HEK293 (cell line): Measurements from ENCODE around the gene ADAMTS12.

ENCODE experiments used
- ATF2 ChIP-seq: fragments of 450-650 bp; formaldehyde crosslinking; IDR thresholded peaks from 2 replicates; pipeline ENCODE4 v1.5.1; 2016; ENCODE audit warnings: missing biosample characterization, missing genetic modification characterization, low read depth
- CTCF ChIP-seq: fragments of 450-650 bp; formaldehyde crosslinking; IDR thresholded peaks from 2 replicates; pipeline ENCODE4 v1.5.1; 2016; ENCODE audit warnings: missing biosample characterization, missing genetic modification characterization
- TRIM28 ChIP-seq: IDR thresholded peaks from 2 replicates; pipeline ENCODE4 v1.6.1; 2011; ENCODE audit warnings: low read length, control low read depth, borderline replicate concordance
- ZBTB11 ChIP-seq: fragments of 450-650 bp; formaldehyde crosslinking; conservative IDR thresholded peaks from 2 replicates; pipeline ENCODE4 v1.5.1; 2016; ENCODE audit warnings: low read depth, missing biosample characterization, missing genetic modification characterization
- ZBTB8A ChIP-seq: fragments of 450-650 bp; formaldehyde crosslinking; IDR thresholded peaks from 2 replicates; pipeline ENCODE4 v1.5.1; 2016; ENCODE audit warnings: missing biosample characterization, missing genetic modification characterization
- ZNF274 ChIP-seq, 2 experiments: fragments of 200-500 bp in 1 of 2; fragments of 450-650 bp in 1 of 2; sonication (Bioruptor generic) in 1 of 2; formaldehyde crosslinking in 1 of 2; IDR thresholded peaks; 2 replicates each; pipeline versions ENCODE4 v1.5.1 to v1.6.1; 2014 to 2016; ENCODE audit warnings: borderline replicate concordance in 1 of 2, inconsistent platforms in 1 of 2, low read length in 1 of 2, missing biosample characterization in 1 of 2, missing genetic modification characterization in 1 of 2
- ZNF510 ChIP-seq: fragments of 450-650 bp; formaldehyde crosslinking; IDR thresholded peaks from 2 replicates; pipeline ENCODE4 v1.5.1; 2018; ENCODE audit warnings: mild to moderate bottlenecking, missing genetic modification characterization, missing biosample characterization; ENCODE audit not compliant: insufficient replicate concordance

- TF ChIP-seq ZNF274 (IDR thresholded peaks at IDR 0.05; ENCODE audit: low read length), result no peak
- TF ChIP-seq ZNF274 (tag by site-specific recombination; IDR thresholded peaks at IDR 0.05; ENCODE audit: borderline replicate concordance), result no peak
- no peak for TF ChIP-seq TRIM28
- TF ChIP-seq ZBTB8A (tag by site-specific recombination), result no peak
- no peak for TF ChIP-seq ATF2 (tag by site-specific recombination)
- TF ChIP-seq ZNF510 (tag by site-specific recombination), result no peak
- no peak for TF ChIP-seq CTCF (tag by site-specific recombination)
- TF ChIP-seq ZBTB11 (tag by site-specific recombination), result no peak
Observed at GRCh38 chr5:33801292-33801691, 90.5 kb downstream of the ADAMTS12 start.
